SKM-1 (cell line): Measurements from ENCODE around the gene SPIB.
A peak's percentile ranks its signal among the peaks of the same experiment; 100 is the strongest.
"Not testable (repeated sequence)": the region's sequence is repeated elsewhere in the genome, so short reads cannot be mapped to it uniquely, and the experiment has no call there.

Source experiments
- DNase-seq: peaks from one replicate; lab custom pipeline; 2025; ENCODE audit not compliant: unreplicated experiment; lab: John Stamatoyannopoulos, UW

The SPIB gene

DNA sequence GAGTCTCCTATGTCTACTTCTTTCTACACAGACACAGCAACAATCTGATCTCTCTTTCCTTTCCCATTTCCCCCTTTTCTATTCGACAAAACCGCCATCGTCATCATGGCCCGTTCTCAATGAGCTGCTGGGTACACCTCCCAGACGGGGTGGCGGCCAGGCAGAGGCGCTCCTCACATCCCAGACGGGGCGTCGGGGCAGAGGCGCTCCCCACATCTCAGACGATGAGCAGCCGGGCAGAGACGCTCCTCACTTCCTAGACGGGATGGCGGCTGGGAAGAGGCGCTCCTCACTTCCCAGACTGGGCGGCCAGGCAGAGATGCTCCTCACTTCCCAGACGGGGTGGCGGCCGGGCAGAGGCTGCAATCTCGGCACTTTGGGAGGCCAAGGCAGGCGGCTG lies 27.8 kb upstream of the SPIB start:
- not testable (repeated sequence) for DNase-seq

DNA sequence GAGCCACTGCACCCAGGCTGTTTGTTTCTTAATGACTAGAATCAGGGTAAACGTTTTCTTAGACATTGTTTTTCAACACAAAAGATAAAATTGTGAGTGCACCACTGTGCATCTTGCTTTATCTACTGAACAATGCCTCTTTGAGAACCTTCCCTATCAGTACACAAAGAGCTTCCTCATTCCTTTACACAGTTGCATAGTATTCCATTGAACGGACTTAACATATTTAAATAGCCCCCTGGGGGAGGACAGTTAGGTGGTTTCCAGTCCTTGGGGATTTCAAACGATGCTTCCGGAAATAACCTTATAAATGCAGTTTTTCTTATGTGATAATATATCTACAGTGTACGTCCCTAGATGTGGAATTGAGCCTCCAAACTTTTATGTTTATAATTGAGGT lies 26.0 kb upstream of the SPIB start:
- DNase-seq = no peak

DNA sequence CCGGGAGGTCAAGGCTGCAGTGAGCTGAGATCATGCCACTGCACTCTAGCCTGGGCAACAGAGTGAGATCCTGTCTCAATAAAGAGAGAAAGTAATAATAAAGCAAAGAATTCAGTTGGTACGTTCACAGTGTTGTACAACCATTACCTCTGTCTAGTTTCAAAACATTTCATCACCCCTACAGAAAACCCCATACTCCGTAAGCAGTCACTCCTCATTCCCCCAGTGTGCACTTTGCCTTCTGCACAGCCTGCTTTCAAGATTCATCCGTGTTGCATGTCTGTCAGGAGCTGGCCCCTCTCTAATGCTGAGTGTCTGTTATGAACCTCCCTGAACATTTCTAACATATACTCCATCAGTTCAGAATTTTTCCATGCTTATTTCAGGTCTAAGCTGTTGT lies 25.1 kb upstream of the SPIB start:
- no peak for DNase-seq

DNA sequence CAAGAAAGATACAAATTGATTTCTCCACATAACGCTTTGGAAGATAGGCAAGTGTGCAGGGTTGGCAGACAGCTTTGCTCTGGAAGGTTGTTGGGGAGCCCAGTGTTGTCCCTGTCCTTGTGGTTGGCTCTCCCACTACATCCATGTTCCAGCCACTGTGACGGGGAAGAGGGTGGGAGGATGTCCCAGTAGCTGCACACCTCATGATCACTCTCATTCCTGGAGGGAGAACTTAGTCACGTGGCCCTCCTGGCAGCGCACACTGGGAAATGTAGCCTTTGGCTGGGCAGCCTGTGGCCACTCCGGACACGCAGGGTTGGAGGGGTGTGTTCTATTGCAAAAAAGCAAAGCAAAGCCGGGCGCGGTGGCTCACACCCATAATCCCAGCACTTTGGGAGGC lies 24.7 kb upstream of the SPIB start:
- DNase-seq = no peak

DNA sequence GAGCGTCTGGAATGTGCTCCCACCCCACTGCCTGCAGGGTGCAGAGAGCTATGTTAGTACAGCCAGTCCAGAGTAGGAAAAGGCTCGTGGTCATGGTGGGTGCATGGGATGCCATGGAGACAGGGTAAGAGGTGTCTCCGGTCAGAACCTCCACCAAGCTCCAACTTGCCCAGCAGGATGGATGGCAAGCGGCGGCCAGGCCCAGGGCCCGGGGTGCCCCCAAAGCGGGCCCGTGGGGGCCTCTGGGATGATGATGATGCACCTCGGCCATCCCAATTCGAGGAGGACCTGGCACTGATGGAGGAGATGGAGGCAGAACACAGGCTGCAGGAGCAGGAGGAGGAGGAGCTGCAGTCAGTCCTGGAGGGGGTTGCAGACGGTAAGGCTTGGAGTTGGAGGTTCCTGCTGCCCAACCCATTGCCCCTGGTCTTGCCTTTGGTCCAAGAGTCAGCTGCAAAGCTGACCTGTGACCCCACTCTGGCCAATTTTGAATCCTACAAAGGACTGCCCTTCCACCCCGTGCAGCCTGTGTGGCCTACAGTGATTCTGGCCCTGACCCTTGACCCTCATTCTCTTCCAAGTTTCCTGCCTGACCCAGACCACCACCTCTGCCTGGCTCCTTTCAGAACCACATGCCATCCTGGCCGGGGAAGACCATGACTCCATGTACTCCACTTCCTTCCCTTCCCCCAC lies 19.9 kb upstream of the SPIB start:
- no peak for DNase-seq

DNA sequence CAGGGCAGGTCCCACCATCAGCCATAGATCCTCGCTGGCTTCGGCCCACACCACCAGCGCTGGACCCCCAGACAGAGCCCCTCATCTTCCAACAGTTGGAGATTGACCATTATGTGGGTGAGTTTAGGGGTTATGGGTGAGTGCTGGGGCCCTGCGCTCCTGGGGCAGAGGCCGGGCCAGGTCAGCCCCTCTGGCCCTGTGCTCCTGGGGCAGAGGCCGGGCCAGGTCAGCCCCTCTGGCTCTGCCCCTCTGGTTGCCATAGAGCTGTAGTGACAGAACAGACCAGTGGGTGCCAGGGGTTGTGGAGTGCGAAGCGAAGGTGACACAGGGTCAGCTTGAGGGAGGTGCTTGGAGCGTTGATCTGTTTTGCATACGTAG lies 19.4 kb upstream of the SPIB start:
- no peak for DNase-seq

DNA sequence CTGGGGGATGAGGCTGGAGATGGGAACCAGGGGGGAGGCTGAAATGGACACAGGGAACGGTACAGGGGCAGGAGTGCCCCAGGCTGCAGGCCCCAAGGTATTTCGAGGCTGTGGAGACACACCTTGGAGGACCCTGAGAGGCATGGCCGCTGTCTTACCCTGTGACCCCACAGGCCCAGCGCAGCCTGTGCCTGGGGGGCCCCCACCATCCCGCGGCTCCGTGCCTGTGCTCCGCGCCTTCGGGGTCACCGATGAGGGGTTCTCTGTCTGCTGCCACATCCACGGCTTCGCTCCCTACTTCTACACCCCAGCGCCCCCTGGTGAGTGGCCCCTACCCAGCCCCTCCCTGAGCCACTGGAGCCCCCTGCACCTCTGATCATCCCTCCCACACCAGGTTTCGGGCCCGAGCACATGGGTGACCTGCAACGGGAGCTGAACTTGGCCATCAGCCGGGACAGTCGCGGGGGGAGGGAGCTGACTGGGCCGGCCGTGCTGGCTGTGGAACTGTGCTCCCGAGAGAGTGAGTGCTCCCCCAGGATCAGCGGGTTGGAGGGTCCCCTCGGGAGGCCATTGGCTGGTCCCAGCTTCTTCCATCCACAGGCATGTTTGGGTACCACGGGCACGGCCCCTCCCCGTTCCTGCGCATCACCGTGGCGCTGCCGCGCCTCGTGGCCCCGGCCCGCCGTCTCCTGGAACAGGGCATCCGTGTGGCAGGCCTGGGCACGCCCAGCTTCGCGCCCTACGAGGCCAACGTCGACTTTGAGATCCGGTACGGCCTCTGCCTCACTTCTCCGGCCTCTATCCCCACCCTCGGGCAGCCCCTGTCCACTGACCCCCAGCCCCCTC lies 16.9 kb upstream of the SPIB start:
- DNase-seq = no peak

DNA sequence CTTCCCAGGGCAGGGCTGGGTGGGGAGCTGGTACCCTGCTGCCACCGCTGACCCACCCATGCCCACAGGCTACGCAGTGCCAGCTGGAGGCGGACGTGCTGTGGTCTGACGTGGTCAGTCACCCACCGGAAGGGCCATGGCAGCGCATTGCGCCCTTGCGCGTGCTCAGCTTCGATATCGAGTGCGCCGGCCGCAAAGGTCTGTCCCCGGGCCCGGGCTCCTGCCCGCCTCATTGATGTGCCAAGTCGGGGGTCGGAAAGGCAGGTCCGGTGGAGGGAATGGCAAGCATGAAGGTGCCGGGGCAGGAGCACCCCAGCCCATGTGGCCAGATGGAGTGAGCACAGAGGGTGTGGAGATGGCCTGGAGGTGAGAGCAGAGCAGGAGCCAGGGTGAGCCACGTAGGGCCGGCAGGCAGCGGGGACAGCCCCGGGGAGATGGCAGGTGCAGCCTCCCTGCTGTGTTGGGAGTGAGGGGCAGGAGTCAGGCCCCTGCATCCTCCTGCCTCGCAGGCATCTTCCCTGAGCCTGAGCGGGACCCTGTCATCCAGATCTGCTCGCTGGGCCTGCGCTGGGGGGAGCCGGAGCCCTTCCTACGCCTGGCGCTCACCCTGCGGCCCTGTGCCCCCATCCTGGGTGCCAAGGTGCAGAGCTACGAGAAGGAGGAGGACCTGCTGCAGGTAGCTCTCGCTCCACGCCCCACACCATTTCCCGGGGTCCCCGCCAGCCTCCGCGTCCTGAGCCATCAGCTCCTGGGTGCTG lies 16.0 kb upstream of the SPIB start:
- DNase-seq = no peak

DNA sequence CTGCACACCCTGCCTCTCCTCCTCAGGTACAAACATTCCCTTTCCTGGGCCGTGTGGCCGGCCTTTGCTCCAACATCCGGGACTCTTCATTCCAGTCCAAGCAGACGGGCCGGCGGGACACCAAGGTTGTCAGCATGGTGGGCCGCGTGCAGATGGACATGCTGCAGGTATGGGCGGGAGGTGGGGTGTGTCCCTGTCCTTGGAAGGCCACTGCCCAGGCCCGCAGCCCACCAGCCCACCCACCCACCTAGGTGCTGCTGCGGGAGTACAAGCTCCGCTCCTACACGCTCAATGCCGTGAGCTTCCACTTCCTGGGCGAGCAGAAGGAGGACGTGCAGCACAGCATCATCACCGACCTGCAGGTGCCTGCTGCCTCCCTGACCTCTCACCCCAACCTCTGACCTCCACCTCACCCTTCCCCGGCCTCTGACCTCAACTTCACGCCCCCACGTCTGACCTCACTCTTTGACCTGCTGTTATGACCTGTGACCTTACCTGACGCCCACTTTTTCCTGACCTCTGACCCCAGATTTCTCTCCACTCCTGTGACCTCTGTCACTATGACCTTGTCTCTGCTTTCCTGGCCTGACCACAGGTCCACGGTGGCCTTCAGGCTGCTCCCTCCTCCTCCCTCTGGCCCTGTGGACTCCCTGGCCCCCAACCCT lies 12.4 kb upstream of the SPIB start:
- no peak for DNase-seq

DNA sequence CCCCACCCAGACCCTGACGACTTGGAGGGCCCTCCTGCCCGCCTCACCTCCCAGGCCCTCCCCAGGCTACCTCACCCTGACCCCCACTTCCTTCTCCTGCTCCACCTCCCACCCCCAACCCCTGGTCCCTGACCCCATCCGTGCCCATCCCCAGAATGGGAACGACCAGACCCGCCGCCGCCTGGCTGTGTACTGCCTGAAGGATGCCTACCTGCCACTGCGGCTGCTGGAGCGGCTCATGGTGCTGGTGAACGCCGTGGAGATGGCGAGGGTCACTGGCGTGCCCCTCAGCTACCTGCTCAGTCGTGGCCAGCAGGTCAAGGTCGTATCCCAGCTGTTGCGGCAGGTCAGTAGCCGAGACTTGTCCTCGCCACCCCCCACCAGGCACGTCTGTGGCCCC lies 11.9 kb upstream of the SPIB start:
- DNase-seq = no peak

DNA sequence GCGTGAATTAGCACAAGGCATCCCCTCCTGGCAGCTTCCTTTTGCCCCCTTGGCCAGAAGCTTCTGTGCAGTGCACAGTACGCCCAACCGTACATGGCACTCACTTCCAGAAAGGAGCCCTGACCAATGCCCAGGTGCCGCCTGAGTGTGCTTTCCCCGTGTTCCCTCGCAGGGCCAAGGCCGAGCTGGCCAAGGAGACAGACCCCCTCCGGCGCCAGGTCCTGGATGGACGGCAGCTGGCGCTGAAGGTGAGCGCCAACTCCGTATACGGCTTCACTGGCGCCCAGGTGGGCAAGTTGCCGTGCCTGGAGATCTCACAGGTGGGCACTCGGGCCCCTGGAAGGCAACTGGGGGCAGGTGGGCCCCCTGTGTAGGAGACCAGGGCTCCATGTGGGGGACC lies 9.4 kb upstream of the SPIB start:
- DNase-seq = no peak

DNA sequence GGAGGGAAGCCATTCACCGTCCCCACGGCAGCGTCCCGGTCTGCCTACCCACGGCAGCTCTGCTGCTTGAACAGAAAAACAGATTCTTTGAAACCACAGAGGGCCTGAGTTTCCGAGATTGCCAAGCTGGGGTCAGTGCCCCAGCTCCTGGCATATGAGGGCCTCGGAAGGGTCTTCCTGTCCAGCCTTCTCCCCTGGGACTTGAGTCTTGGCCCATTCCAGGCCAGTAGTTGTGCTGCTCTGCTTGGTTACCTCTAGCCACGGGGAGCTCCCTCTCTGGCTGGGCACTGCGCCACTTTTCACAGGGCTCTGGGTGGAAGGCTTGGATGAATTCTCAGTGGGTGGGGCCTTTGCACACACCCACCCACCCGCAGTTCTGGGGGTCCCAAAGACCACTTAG lies 8.6 kb upstream of the SPIB start:
- no peak for DNase-seq

DNA sequence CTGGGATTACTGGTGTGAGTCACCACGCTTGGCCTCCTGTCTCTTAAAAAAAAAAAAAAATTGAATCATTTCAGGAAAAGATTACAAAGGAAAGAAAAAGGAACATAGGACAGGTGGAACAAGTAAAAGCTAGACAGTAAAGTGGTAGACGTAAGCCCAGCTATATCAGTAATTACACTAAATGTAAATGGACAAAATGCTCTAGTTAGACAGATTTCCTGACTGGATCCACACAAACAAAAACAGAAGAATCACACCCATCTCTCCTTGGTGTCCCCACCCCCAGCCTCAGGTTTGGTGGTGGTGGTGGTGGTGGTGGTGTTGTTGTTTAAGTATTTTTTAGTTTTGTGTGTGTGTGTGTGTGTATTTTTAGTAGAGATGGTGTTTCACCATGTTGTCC lies 6.3 kb upstream of the SPIB start:
- DNase-seq = no peak

DNA sequence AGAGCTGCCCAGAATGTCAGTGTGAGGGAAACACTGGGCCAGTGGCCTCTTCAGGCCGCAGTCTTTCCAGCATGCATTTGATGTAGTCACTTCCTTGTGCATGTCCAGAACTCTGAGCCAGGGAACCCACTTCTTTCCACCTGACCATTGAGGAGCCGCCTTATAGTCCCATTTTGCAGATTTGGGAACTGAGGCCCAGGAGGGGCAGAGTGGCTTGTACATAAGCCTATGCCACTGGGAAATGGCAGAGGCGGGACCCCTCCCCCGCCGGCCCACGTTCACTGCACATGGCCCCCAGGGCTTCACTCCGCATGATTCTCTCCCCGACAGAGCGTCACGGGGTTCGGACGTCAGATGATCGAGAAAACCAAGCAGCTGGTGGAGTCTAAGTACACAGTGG lies 5.6 kb upstream of the SPIB start:
- no peak for DNase-seq

DNA sequence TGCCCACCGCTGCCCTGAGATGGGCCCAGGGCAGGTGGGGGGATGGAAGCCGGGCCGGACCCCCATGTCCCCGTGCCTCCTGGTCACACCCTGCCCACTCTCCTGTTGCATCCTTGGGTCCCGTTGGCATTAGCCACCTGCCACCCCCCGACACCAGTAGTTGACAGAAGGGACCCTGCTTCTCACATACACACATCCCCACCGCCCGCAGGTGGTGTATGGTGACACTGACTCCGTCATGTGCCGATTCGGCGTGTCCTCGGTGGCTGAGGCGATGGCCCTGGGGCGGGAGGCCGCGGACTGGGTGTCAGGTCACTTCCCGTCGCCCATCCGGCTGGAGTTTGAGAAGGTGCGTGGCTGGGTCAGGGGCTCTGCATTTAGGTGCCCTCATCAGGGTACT lies 5.2 kb upstream of the SPIB start:
- DNase-seq = no peak

DNA sequence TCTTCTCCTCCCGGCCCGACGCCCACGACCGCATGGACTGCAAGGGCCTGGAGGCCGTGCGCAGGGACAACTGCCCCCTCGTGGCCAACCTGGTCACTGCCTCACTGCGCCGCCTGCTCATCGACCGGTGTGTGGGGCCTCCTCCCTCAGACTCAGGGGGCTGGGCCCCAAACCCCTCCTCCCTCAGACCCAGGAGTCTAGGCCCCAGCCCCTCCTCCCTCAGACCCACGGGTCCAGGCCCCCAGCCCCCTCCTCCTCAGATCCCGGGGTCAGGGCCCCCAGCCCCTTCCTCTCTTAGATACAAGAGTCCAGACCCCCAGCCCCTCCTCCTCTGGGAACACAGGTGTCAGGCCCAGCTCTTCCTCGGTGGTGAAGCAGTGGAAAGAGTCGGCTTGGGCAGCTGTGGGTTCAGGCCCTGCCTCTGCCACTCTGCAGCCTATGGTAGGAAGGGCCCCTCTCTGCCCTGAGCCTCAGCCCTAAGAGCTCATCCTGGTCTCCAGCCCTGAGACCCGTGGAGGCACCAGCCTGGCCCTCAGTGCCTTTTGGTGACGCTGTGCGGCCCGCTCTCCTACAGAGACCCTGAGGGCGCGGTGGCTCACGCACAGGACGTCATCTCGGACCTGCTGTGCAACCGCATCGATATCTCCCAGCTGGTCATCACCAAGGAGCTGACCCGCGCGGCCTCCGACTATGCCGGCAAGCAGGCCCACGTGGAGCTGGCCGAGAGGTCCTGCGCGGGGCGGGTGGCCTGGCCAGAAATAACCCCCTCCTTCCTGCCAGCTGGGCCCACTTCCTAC lies 3.7 kb upstream of the SPIB start:
- DNase-seq = no peak

DNA sequence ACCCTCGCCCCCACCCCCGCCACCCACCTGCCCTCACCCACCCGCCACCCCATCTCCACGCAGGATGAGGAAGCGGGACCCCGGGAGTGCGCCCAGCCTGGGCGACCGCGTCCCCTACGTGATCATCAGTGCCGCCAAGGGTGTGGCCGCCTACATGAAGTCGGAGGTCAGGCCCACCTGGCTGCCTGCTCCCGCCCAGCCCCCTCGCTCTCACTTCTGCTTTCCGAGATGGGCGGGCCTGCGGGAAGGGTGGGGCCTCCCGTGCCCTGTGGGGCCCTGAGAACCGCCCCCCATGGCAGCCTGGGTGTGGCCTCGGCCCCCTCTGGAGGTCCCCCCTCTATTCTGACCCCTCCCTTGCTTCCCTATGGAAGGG lies 3.1 kb upstream of the SPIB start:
- peak; percentile 7 for DNase-seq

DNA sequence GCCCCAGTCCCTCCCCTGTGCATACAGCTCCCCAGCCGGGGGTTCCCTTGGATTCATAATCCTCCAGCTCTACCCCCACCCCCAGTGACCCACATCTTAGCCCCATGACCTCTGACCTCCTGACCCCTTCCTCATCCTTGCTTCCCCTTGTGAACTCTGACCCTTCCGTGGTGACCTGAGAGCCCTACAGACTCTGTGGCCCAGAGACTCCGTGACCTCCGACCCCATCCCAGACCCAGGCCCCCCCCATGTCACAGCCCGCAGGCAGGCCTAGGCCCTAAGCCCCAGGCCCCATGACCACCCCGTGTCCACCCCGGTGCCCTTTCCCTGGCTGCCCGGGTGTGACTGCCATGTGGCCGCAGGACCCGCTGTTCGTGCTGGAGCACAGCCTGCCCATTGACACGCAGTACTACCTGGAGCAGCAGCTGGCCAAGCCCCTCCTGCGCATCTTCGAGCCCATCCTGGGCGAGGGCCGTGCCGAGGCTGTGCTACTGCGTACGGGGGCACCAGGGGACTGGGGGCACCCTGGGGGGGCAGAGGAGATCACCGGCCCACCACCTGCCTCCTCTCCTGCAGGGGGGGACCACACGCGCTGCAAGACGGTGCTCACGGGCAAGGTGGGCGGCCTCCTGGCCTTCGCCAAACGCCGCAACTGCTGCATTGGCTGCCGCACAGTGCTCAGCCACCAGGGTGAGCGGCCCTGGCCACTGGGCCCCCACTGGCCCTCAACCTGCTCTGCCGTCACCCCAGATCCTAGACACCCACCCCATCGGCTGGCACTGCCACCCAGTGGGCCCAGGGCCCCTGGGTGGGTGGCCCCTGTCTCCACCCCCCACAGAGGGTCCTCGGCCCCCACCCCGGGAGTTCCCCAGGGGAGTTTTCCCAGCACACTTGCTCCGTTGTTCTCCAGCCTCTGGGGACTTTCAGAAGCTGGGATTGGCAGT lies 2.4 kb upstream of the SPIB start:
- no peak for DNase-seq
